Gastrocnemius medialis (tissue), 4 donors: ENCODE measurements around the gene KLRF2. TPM values are rescaled to one million over a fixed set of nuclear protein-coding genes. Genes with fewer than 3 reads are reported as not detected.

Experiments
- ATAC-seq, 2 donors: fragments of 150-250 bp; one replicate each; pipeline ENCODE4 v1.9.1; 2016
- DNase-seq, 2 donors: peaks; one replicate each; pipeline ENCODE4 v3.0.0-alpha.2; 2019
- H3K27ac ChIP-seq, 4 donors: fragments of 200-600 bp; sonication (generic); 1 replicate in 1 of 4; 2 replicates in 3 of 4; pipeline ENCODE4 v1.5.1; 2016 to 2018; ENCODE audit warnings: mild to moderate bottlenecking in 2 of 4, moderate library complexity in 1 of 4
- H3K27me3 ChIP-seq, 3 donors: fragments of 200-600 bp; sonication (generic) in 2 of 3; 1 replicate in 1 of 3; 2 replicates in 2 of 3; pipeline versions ENCODE4 v1.5.1 to v1.6.0; 2016 to 2019; ENCODE audit warnings: mild to moderate bottlenecking in 1 of 3, moderate library complexity in 1 of 3
- H3K36me3 ChIP-seq, 2 donors: fragments of 200-600 bp; sonication (generic) in 1 of 2; one replicate each; pipeline ENCODE4 v1.5.1; 2017 to 2018
- H3K4me1 ChIP-seq, 2 donors: fragments of 200-600 bp; sonication (generic) in 1 of 2; one replicate each; pipeline ENCODE4 v1.5.1; 2016 to 2017; ENCODE audit warnings: mild to moderate bottlenecking in 2 of 2
- H3K4me3 ChIP-seq, 4 donors: fragments of 200-600 bp; sonication (generic) in 3 of 4; 1 replicate in 1 of 4; 2 replicates in 3 of 4; pipeline ENCODE4 v1.5.1; 2016 to 2019; ENCODE audit warnings: mild to moderate bottlenecking in 2 of 4
- H3K9me3 ChIP-seq, 3 donors: fragments of 200-600 bp; sonication (generic) in 2 of 3; 1 replicate in 1 of 3; 2 replicates in 2 of 3; pipeline ENCODE4 v1.5.1; 2016 to 2019
- CTCF ChIP-seq, 5 experiments: fragments of 450-650 bp in 3 of 5; fragments of 200-600 bp in 2 of 5; sonication (generic) in 2 of 5; IDR thresholded peaks in 4 of 5; conservative IDR thresholded peaks in 1 of 5; 1 replicate in 4 of 5; 2 replicates in 1 of 5; pipeline ENCODE4 v1.5.1; 2016 to 2019; ENCODE audit warnings: antibody characterized with exemption in 5 of 5, mild to moderate bottlenecking in 3 of 5, moderate library complexity in 3 of 5
- POLR2A ChIP-seq, 2 donors: fragments of 450-650 bp; IDR thresholded peaks; one replicate each; pipeline ENCODE4 v1.6.1; 2017; ENCODE audit warnings: antibody characterized with exemption in 2 of 2, mild to moderate bottlenecking in 2 of 2, moderate library complexity in 2 of 2
- in situ Hi-C, 4 donors: fragments of 200-750 bp; cut with MboI; loops; one replicate each; pipeline versions ENCODE4 v1.15.0 to v1.8.0; 2017; ENCODE audit warnings: low sequenced_read_pairs in 4 of 4
- intact Hi-C: fragments of 100-400 bp; cut with DNase I; formaldehyde crosslinking; loops from one replicate; pipeline ENCODE4 v1.15.1; 2023; ENCODE audit warnings: low total_unique reads
- total RNA-seq, 4 donors: library from RNA; depleted of rRNA; stranded (reverse); fragments of >200 nt; gene quantifications; one replicate each; pipeline versions ENCODE4 v1.1.0 to v1.2.3, GENCODE V29; 2016

KLRF2 gene
- total RNA-seq, 4 donors from 2014 or later: not detected

- Histone ChIP-seq H3K27me3 (no peaks in the 10 kb centered on the region), H3K4me3 (no peak overlapping the region), H3K9me3 (no peaks in the 10 kb centered on the region), H3K4me1 (no peaks in the 10 kb centered on the region), H3K36me3 (no peaks in the 10 kb centered on the region), H3K27ac (no peak overlapping the region)
- DNase-seq (no peak), ATAC-seq (no peak)
- in situ Hi-C loops: no loop called here
- TF ChIP-seq POLR2A (IDR thresholded peaks at IDR 0.05): no peak
- no peak for TF ChIP-seq CTCF (IDR thresholded peaks at IDR 0.05 in 4 of 5, conservative IDR thresholded peaks at IDR 0.05 in 1 of 5)
- intact Hi-C loops: no loop called here
These were observed 7.5 kb downstream of the KLRF2 start for GRCh38 chr12:9888665-9889273.

GRCh38 chr12:9895215-9895971 is 14.1 kb downstream of the KLRF2 start:
- intact Hi-C loops (no loop called here), in situ Hi-C loops (no loop called here)
- Histone ChIP-seq H3K27ac (no peak overlapping the region), H3K36me3 (no peaks in the 10 kb centered on the region), H3K4me1 (no peaks in the 10 kb centered on the region), H3K4me3 (no peak overlapping the region), H3K27me3 (no peaks in the 10 kb centered on the region), H3K9me3 (no peaks in the 10 kb centered on the region)
- no peak for ATAC-seq
- DNase-seq: no peak
- TF ChIP-seq POLR2A (IDR thresholded peaks at IDR 0.05) (no peak), CTCF (IDR thresholded peaks at IDR 0.05 in 4 of 5, conservative IDR thresholded peaks at IDR 0.05 in 1 of 5) (no peak)

GRCh38 chr12:9897535-9897934 is 16.2 kb downstream of the KLRF2 start:
- H3K36me3 ChIP-seq: no peaks in the 10 kb centered on the region
- no peak overlapping the region for H3K27ac ChIP-seq
- no peaks in the 10 kb centered on the region for H3K4me1 ChIP-seq
- H3K27me3 ChIP-seq: no peaks in the 10 kb centered on the region
- ATAC-seq (no peak), DNase-seq (no peak)
- intact Hi-C loops: no loop called here
- in situ Hi-C loops: no loop called here
- H3K9me3 ChIP-seq: no peaks in the 10 kb centered on the region
- TF ChIP-seq CTCF (IDR thresholded peaks at IDR 0.05 in 4 of 5, conservative IDR thresholded peaks at IDR 0.05 in 1 of 5) (no peak), POLR2A (IDR thresholded peaks at IDR 0.05) (no peak)
- no peak overlapping the region for H3K4me3 ChIP-seq

- no peak overlapping the region for H3K27ac ChIP-seq
- no peaks in the 10 kb centered on the region for H3K27me3 ChIP-seq
- in situ Hi-C loops: no loop called here
- ATAC-seq: no peak
- no peaks in the 10 kb centered on the region for H3K36me3 ChIP-seq
- H3K4me3 ChIP-seq: no peak overlapping the region
- DNase-seq: no peak
- no peaks in the 10 kb centered on the region for H3K4me1 ChIP-seq
- TF ChIP-seq POLR2A (IDR thresholded peaks at IDR 0.05) (no peak), CTCF (IDR thresholded peaks at IDR 0.05 in 4 of 5, conservative IDR thresholded peaks at IDR 0.05 in 1 of 5) (no peak)
- intact Hi-C loops: no loop called here
- H3K9me3 ChIP-seq: no peaks in the 10 kb centered on the region
These were observed 17.9 kb downstream of the KLRF2 start for GRCh38 chr12:9899209-9899608.
